Middle frontal gyrus (tissue), 1 donor: ENCODE measurements around the gene TMED6.

ENCODE experiments used
- DNase-seq: peaks from one replicate; pipeline ENCODE4 v3.0.0-alpha.2; 2015; ENCODE audit warnings: low spot score; ENCODE audit errors: extremely low spot score

TMED6 gene

DNA sequence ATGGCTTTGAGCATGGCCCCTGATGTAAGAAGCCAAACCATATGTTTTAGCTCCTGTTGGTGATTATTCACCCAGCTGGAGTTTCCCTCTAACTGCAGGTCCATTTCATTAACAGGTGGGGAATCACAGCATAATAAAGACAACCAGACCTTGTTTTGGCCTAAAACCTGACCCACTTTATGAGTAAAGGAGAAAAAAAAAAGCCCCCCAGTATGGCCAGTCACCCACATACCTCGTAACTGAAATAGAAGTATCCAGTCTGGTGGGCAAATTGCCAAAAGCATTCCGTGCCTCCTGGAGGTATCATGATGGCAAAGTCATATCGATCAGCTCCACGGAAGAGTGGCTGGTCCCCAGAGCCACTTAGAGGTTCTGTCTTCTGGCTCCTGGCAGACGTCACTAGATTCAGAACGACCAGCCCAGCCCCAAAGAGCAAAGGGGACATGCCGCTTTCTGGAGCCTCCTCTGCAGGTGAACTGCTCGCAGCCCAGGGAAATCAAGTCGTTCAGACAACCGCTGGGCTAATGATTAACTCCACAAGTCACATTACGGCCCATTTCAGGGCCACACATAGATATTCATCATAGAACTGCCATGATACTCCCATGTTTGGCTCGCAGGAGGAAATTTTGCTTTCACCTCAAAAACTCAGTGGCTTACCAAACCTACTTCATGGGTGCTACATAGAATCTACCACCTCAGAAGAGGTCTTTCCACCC, at the start of gene TMED6:
Gene TMED6 (minus strand): TSS at position 478 of the 719 bp plus-strand sequence. CDS start 33 bp downstream, at position 445.
- no peak for DNase-seq

DNA sequence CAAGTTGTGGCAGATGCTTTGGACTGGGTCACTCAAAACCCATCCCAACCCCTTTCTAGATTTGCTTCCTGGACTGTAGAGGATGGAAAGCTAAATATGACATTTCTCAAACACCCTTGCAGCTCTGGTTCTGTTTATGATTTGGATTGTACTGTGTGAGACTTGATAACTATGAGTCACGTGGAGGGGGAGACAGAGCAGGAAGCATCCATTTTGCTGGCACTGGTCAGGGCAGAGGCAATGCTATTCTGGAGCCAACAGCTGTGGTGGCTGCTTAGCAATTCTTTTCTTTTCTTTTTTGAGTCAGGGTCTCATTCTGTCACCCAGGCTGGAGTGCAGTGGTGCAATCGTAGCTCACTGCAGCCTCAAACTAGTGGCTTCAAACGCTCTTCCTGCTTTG, 47.8 kb upstream of the TMED6 start:
- no peak for DNase-seq

DNA sequence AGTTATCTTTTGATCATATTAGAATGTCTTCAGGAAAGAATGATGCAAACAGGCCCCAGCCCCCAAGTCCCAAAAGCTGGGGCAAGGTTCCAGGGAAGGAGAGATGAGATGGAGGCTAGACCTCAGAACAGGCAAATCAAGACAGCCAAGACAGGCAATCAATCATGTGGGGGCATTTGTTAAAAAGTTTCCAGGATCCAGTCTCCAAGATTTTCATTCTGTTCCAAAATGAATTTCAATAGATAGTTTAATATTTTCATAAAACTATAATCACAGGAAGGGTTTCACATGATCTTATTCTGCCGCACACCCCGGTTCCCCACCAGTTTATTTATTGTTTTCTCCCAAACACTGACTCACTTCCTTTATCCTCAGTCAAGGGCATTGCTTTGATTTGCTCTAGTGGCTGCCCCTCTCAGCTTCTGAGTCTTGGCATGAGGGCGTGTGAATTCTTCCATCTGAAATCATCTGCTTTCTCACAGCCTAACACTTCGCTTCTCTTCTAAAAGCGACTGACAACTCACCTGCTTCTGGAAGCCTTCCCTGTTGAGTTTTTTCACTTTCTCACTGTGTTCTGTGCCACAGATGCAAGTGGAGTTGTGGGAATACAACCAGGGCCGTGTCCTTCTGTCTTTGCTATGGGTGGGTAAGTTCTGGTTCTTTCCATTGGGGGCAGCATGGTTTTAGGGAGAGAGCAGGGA, 46.4 kb upstream of the TMED6 start:
- DNase-seq: peak; percentile 31

DNA sequence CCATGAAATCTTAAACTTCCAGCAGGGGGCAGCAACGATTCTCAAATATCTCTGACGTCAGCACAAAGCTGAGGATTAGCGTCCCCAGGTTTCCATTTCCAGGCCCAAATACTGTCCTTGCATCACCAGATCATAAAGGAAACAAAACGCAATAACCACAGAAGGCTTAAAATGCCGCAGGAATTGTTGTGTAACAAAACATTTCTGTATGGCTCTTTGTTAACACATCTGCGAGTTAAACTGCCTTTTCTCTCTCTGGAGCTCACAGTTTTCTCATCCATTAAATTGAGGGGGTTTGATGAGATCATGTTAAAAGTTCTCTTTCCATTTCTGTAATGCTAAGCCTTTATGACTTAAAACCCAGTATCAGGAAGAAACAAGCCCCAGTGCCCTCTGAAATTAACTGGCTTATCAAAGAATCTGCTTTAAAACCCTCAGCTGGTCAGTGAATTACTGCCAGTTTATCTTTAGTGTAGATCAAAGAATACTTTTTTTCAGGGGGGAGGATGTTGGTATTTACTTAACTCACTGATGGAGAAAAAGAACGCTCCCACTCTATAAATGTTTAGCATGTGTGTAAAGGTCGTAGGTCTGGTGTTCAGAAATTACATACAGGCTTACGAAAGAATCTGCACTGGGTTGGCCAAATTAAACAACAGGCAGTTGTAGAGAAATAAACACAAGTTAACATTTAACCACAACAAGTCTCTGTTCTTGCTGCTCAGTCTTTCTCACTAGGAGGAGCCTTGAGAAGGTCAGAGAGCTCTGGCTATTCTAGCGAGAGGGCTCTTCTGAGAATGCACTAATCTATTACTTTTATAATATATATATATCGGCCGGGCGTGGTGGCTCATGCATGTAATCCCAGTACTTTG, 44.8 kb upstream of the TMED6 start:
- DNase-seq: peak; percentile 80

DNA sequence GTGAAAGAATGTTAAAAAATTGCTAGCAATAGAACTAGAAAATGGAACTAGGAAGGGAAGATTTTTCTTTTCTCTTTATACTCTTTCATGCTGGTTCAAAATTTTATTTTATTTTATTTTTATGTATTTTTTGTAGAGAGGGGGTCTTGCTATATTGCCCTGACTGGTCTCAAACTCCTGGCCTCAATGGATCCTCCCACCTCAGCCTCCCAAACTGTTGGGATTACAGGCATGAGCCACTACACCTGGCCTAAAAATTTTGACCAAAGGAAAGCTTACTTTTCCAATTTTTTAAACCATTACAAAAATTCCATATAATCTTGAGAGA, 44.2 kb upstream of the TMED6 start:
- DNase-seq: no peak

DNA sequence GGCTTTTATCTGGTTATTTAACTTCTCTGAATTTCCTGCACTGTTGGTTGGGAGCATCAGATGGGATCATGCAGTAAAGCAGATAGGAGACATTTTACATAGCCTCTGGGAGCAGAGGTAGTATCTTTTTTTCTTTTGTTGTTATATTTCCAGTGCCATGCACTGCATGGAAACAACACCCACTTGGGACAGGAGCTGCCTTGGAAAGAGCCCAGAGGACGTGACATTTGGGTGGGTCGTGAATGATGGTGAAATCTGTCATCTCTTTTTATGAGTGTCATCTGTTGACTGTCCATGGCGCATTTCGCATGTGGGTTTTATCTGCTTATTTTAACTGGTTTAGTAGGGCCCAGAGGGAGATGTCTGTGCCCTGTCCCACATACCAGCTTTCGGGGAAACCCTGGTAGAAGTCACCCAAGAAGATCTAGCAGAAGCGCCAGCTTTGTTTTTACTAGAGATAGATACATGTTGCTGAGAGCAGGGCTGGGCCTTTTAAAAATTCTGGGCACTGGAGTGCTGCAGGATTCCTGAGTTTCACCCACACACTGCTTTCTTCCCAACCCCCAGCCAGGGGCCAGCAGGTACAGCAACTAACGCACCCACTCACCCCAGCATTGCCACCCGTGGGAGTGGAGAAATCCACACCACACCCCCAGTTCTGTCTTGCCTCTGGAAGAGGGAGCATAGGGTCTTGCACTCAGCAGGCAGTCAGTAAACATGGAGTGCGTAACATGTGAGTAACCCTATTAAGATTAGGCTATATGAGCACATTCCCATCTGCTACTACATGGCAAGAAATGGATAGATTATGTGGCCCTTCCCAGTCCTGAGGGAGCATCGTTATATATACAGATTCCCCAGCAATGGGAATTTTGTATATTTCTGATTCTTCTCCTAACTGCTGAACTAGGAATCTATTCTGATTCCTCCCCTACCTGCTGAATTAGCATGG, 42.6 kb upstream of the TMED6 start:
- no peak for DNase-seq

DNA sequence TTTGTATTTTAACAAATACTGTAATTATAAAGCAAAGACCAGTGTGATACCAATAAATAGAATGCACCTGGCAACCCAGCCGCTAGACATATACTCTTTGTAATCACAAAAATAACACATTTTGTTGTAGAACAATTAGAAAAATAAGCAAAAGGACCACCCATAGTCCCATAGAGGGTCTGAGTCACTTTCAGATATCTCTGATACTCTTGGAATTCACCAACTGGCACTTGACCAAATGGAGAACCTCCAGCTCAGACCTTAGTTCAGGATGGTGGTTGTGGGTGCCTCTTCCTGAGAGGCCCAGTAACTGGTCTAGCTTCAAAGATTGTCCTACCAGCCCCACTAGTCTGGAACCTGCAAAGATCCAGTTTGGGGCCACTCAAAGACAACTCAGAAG, 35.0 kb upstream of the TMED6 start:
- DNase-seq: no peak

DNA sequence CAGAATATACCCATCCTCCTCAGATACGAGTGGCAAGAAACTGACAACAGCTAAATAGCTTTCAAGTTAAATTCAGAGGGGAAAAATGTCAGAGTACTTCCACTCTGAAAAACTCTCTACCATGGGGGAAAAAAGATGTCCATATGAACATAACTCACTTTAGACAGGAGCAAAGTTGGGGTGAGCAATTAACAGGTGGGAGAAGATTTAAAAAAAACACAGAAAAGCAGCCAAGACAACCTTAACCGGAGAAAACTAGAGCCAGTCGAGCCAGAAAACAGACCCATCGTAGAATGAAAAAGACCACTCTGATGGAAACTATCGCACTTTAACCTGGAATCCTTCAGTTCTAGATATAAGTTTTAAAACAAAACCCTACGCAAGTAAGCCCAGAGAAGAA, 33.4 kb upstream of the TMED6 start:
- DNase-seq: no peak

DNA sequence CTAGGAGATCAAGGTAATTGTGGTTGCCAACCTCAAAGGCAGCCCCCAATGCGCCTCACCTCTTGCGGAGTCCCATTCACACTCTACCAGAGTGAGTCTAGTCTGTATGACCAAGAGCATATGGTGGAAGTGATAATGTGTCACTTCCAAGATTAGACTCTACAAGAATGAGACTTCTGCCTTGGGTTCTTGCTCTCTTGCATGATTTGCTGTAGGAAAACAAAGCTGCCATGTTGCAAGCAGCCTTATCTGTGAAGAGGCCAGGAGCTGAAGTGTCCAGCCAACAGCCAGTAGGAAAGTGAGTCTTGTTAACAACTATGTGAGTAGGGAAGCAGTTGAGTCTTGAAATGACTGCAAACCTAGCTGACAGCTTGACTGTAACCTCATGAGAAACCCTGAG, 30.8 kb upstream of the TMED6 start:
- no peak for DNase-seq

DNA sequence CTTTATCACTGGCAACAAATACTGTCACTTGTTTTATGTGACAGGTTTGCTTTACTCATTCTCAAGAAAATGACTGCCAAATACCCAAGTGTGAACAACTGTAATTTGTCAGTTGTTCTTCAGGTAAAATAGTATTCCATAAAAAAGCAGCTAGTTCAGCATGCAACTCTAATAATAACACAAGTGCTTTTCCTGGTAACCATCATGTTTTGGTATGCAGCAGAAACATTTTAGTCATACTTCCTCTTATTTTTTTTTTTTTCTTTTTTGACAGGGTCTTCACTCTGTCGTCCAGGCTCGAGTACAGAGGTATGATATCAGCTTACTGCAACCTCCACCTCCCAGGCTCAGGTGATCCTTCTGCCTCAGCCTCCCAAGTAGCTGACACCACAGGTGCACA, 29.6 kb upstream of the TMED6 start:
- DNase-seq: no peak

DNA sequence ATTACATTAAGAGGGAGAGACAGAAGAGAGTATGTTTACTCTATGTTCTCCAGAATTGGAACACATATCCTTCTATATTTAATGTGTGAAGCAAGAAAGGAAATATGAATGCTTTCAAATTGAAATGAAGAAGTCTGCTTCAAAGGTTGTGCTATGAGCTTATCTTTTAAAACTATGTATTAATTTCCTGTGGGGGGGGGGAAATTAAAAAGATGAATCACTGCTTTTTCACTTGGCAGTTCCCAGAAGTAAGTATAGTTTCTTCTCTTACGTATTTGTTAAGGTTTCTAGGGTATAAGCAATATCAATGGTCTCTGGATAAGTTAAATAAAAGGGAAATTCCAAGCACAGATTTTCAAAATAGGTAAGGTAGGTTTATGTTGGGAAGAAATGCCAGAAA, 27.2 kb upstream of the TMED6 start:
- DNase-seq: no peak

DNA sequence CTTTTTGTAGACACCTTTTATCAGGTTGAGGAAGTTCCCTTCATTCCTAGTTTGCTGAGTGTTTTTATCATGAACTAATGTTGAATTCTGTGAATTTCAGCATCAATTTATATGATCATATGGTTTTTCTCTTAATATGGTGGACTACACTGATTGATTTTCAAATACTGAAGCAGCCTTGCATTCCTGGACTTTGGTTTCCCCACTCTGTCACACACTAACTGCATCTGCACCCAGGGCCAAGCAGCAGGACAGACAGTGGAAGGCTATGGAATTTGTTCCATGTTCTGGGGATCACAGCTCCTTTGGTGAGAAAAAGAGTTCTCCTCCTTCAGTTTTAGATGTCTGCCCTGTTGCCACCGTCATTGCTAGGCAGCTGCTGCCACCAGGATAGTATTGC, 26.4 kb upstream of the TMED6 start:
- DNase-seq: no peak

DNA sequence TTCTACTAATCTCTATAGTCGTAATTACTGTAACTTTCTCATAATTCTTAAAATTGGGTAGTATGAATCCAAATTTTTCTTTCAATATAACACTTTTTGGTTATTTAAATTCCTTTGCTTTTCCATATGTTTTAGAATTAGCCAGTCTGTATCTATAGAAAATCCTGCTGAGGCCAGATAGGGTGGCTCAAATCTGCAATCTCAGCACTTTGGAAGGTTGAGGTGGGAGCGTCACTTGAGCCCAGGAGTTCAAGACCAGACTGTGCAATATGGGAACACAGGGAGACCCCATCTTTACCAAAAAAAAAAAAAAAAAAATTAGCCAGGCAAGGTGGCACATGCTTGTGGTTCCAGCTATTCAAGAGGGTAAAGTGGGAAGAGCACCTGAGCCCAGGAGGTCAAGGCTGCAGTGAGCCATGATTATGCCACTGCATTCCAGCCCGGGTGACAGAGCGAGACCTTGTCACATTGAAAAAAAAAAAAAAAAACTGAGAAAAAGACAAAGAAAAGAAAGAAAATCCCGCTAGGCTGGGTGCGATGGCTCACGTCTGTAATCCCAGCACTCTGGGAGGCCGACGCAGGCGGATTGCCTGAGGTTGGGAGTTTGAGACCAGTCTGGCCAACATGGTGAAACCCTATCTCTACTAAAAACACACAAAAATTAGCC, 24.9 kb upstream of the TMED6 start:
- no peak for DNase-seq

DNA sequence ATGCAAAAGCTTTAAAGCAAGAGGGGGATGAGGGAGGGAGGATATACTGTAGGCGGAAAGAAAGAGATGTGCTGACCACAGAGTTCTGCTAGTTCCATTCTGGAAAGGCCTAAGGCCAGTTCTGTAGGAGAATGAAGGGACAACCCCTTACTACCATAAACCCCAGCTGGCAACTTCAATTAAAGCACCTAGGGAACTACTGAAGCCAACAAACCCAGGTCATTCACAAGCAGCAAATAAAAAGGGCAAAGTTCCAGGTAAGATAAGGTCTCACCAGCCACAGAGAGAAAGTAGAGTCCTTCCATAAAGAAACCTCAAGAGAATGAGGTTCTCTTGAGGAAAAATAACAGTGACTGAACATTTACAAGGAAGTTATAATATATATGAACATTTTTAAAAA, 21.4 kb upstream of the TMED6 start:
- no peak for DNase-seq

DNA sequence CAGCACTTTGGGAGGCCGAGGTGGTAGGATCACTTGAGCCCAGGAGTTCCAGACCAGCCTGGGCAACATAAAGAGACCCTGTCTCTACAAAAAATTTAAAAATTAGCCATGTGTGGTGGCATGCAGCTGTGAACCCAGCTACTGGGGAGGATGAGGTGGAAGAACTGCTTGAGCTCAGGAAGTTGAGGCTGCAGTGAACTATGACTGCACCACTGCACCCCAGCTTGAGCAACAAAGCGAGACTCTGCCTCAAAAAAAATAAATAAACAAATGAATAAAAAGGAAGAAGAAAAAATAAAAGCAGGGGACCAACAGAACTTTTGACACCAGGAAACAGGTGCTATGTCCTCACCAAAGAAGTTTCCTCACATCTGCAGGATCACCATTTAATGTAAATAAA, 20.0 kb upstream of the TMED6 start:
- DNase-seq: no peak

DNA sequence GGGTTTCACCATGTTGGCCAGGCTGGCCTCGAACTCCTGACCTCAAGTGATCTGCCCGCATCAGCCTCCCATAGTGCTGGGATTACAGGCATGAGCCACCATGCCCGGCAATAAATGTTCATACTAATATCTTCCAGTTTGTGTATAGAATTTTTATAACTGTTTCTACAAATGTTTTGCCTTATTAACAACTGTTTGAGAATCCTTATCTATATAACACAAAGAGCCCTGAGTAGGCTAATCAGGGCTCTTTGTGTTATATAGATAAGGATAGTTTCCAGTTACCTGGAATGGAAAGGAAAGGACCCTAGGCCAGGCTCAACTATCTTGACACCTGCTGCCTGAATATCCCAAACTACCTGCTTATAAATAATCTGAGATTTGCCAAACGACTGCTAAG, 17.3 kb upstream of the TMED6 start:
- no peak for DNase-seq

DNA sequence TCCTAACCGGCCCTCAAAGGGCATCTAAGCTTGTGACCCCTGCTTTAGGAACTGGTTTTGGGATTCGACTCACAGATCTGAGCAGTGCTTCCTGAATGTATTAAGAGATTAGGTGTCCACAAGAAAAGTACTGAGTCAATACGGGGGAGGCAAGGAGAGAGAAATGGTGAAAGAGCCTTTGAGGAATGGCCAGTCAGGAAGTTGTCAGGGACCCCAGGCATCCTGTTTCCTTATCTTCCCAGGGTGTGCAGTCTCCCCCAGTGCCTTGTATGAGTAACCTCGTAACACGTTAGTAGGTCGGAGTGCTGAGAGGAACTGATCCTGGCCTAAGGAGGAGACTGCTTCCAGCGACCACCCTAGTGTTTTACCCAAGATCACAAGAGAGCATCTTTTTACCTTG, 16.4 kb upstream of the TMED6 start:
- DNase-seq: no peak

DNA sequence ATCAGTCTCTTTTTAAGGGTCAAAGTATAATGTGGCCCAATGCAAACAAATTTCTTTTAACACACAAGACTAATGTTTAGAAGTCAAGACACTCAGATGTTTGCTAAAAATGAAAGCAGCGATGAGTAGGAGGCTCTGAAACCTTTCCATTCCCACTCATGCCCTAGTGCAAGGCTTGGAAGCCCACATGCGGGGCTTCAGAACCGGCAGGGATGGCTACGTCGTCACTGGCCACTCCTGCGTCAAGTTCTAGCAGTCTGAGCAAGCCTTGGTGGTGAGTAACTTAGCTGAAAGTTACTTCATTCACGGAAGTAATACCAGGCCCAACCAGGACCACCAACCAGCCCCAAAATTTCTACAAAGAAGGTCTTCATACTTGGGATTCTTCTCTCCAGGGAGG, 14.8 kb upstream of the TMED6 start:
- DNase-seq: no peak

DNA sequence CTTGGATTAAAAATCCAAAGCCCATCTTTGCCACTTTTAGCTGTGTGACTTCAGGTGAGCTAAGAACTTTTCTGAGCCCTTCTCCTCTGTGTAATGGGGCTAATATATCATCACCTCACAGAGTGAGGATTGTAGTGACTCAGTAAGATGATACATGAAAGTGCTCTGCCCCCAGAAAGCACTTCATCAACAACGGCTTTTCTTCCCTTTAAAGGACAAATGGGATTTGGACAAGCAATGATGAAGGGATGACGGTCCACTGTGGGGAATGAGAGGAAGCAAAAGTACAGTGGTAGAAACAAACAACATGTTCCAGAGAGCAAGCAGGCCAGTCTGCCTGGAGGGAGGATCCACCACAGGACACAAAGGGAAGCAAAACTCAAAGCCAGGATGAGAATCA, 14.3 kb upstream of the TMED6 start:
- DNase-seq: no peak

DNA sequence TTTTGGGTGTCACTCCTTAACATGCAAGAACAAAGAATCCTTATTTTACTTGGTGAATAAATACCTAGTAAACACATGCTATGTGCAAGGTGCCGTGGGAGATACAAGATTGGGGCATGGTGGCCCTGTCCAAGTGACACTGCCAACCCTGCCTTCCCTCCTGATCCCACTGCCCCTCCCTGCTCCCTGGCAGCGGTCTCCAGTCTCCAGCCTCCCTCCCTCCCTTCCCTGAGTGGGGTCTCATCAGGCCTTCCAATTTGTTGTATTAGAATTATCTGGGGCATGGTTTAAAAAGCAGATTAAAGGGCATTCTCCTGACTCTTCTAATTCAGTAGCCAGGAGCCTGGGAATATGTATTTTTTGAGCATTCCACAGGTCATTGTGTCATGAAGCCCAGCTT, 12.5 kb upstream of the TMED6 start:
- no peak for DNase-seq

DNA sequence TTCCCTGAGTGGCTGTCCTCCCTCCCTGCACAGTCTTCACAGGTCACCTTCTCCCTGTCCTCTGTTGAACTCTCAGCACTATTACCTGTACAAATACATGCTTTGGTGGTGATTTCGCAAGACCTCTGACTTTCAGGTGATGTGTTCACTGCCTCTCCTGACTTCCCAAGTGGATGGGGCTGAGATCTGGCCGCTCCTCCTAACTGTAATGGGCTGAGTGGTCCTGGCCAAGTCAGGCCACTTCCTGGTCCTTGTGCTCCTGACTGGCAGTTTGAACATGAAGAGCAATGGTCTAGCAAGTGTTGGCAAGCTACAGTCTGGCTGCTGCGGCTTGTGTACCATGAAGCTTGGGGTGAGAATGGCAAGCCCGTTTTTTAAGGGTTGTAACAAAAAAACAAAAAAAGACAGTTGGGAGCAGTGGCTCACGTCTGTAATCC, 11.7 kb upstream of the TMED6 start:
- DNase-seq: no peak
